ENCODE results near the gene CDC34.
A peak's percentile ranks its signal among the peaks of the same experiment; 100 is the strongest.

CDC34 gene

DNA sequence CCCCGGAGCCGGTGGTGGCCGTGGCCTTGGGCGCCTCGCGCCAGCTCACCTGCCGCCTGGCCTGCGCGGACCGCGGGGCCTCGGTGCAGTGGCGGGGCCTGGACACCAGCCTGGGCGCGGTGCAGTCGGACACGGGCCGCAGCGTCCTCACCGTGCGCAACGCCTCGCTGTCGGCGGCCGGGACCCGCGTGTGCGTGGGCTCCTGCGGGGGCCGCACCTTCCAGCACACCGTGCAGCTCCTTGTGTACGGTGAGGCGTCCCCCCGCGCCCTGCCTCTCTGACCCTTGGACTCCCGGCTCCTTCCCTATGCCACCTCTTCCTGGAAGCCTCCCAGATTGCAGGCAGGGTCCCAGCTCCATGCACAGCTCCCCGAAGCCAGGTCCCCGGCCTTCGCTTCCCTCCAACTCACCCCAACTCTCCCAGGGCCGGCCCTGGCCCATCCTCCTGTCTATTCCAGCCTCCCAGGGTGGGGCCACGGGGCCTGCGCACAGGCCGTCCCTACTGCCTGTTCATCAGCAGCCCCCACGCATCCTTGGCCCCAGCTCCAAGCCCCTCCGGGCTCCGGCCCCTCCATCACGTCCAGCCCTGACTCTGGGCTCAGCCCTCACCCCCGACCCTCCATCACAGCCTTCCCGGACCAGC, 33.6 kb upstream of the CDC34 start:
- no peak overlapping the region for H3K4me3 ChIP-seq (ENCODE audit: low read depth, low read length)
- no peak for DNase-seq (ENCODE audit: low read depth)
- TF ChIP-seq, protein P1, sequence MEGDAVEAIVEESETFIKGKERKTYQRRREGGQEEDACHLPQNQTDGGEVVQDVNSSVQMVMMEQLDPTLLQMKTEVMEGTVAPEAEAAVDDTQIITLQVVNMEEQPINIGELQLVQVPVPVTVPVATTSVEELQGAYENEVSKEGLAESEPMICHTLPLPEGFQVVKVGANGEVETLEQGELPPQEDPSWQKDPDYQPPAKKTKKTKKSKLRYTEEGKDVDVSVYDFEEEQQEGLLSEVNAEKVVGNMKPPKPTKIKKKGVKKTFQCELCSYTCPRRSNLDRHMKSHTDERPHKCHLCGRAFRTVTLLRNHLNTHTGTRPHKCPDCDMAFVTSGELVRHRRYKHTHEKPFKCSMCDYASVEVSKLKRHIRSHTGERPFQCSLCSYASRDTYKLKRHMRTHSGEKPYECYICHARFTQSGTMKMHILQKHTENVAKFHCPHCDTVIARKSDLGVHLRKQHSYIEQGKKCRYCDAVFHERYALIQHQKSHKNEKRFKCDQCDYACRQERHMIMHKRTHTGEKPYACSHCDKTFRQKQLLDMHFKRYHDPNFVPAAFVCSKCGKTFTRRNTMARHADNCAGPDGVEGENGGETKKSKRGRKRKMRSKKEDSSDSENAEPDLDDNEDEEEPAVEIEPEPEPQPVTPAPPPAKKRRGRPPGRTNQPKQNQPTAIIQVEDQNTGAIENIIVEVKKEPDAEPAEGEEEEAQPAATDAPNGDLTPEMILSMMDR (IDR thresholded peaks at IDR 0.05; ENCODE audit: low read depth, low read length, missing control alignments) = no peak

DNA sequence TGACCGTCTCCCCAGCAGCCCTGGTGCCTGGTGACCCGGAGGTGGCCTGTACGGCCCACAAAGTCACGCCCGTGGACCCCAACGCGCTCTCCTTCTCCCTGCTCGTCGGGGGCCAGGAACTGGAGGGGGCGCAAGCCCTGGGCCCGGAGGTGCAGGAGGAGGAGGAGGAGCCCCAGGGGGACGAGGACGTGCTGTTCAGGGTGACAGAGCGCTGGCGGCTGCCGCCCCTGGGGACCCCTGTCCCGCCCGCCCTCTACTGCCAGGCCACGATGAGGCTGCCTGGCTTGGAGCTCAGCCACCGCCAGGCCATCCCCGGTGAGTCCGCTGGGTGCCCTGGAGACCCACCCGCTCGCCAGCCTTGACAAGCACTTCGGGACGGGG, 33.1 kb upstream of the CDC34 start:
- DNase-seq (ENCODE audit: low read depth) = no peak
- TF ChIP-seq, protein P1 (IDR thresholded peaks at IDR 0.05; ENCODE audit: low read depth, low read length, missing control alignments) = no peak
- no peak overlapping the region for H3K4me3 ChIP-seq (ENCODE audit: low read depth, low read length)

DNA sequence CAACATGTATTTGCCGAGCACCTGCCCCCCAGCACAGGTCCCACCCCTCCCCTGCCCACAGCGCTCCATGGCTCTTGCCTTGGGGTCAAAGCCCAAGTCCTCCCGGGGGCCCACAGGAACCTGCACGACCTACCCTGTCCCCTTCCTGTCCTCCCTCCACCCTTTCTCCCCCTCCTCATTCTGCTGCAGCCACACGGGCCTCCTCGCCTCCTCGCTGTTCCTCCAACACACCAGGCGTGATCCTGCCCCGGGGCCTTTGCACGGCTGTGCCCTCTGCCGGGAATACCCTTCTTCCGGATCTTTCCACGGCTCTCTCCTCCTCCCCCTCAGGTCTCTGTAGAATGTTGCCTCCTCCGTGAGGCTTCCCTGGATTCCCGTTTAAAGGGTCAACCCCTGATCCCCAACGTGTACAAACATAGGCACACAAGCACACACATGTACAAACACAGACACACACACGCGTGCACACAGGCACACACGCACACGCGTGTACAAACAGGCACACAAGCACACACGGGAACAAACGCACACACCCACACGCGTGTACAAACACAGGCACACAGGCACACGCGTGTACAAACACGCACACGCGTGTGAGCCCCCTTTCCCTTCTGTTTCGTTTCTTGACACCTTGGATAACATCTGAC, 32.5 kb upstream of the CDC34 start:
- TF ChIP-seq, protein P1 (IDR thresholded peaks at IDR 0.05; ENCODE audit: low read depth, low read length, missing control alignments) = no peak
- no peak overlapping the region for H3K4me3 ChIP-seq (ENCODE audit: low read depth, low read length)

DNA sequence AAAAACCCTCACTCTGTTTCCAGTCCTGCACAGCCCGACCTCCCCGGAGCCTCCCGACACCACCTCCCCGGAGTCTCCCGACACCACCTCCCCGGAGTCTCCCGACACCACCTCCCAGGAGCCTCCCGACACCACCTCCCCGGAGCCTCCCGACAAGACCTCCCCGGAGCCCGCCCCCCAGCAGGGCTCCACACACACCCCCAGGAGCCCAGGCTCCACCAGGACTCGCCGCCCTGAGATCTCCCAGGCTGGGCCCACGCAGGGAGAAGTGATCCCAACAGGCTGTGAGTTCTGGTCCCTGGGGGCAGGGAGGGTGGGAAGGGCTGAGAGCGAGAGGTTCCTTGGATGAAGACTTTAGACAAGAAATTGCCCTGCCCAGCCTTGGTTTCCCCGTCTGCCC, 29.9 kb upstream of the CDC34 start:
- no peak for DNase-seq (ENCODE audit: low read depth)
- TF ChIP-seq, protein P1 (IDR thresholded peaks at IDR 0.05; ENCODE audit: low read depth, low read length, missing control alignments) = no peak
- no peak overlapping the region for H3K4me3 ChIP-seq (ENCODE audit: low read depth, low read length)

More for the DNA sequence above, 32.5 kb upstream of the CDC34 start:
- DNase-seq (ENCODE audit: low read depth) = no peak

DNA sequence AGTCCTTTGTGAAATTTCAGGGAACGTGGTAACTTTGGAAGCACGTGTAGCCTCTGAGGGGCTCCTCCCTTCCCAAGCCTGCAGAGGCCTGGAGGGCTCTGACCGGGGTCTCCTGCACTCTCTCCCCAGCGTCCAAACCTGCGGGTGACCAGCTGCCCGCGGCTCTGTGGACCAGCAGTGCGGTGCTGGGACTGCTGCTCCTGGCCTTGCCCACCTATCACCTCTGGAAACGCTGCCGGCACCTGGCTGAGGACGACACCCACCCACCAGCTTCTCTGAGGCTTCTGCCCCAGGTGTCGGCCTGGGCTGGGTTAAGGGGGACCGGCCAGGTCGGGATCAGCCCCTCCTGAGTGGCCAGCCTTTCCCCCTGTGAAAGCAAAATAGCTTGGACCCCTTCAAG, 26.9 kb upstream of the CDC34 start:
- TF ChIP-seq, protein P1 (IDR thresholded peaks at IDR 0.05; ENCODE audit: low read depth, low read length, missing control alignments) = no peak
- DNase-seq (ENCODE audit: low read depth) = no peak
- no peak overlapping the region for H3K4me3 ChIP-seq (ENCODE audit: low read depth, low read length)

DNA sequence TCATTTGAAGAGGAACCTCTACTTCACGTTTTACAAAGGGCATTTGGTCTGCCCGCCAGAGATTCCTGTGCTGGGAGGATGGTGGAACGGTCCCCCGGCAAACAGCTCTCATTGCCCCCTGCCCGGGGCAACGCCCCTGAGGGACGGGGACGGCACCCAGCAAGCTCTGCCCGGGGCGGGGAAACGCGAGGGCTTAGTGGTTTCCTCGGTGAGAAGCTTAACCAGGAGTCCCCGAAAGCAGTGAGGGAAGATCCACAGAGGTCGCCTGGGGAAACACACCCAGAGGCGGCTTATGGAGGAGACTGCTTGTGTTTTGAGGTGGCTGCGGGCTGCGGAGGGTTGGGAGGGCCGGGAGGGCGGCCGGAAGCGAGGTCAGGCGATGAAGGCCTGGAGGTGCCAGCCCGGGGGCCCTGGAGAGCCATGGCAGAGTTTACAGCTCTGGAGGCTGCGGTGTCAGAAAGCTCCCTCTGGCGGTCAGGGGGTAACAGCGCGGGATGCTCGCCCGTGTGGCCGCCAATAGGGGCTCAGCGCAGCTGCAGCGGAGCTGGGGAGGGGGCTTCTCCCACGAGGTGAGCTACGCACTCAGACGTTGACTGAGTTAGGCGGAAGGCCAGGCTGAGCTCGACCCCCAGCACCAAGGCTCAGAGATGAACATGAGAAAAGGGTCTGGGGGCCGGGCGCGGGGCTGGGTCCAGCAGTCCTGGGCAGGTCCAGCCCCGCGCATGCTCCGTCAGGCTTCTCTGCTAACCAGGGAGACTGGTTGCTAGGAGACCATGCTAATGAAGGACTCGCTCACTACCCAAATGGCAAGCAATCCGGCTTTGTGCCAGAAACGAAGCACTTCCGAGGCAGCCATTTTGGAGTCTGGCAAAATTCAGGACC, 24.9 kb upstream of the CDC34 start:
- DNase-seq (ENCODE audit: low read depth) = peak; percentile 98
- peak overlapping the region; percentile 85 for H3K4me3 ChIP-seq (ENCODE audit: low read depth, low read length)
- TF ChIP-seq, protein P1 (IDR thresholded peaks at IDR 0.05; ENCODE audit: low read depth, low read length, missing control alignments) = peak; percentile 94

All from GM12864 (cell line).